Activated CD8-positive, alpha-beta memory T cell treated with anti-CD3 and anti-CD28 coated beads, Interleukin-2, amount 50 U/mL, for 24 hours (primary cell): ENCODE data around the gene SYNPR.

Source experiments
- DNase-seq: peaks from one replicate; pipeline ENCODE4 v3.0.0-alpha.2; 2020; ENCODE audit errors: extremely low read depth

The SYNPR gene

GRCh38 chr3:63384382-63384781 is 106.3 kb downstream of the SYNPR start:
- DNase-seq, result no peak

- DNase-seq, result no peak
Observed at GRCh38 chr3:63385629-63386028, 107.5 kb downstream of the SYNPR start.

GRCh38 chr3:63386568-63386967 is 108.5 kb downstream of the SYNPR start:
- DNase-seq, result no peak

- DNase-seq, result no peak
Observed at GRCh38 chr3:63387568-63387967, 109.5 kb downstream of the SYNPR start.

- DNase-seq, result no peak
Observed at GRCh38 chr3:63390710-63391230, 112.7 kb downstream of the SYNPR start.

GRCh38 chr3:63395960-63396359 is 117.9 kb downstream of the SYNPR start:
- no peak for DNase-seq

GRCh38 chr3:63400246-63400860 is 122.2 kb downstream of the SYNPR start:
- no peak for DNase-seq

- DNase-seq, result no peak
Observed at GRCh38 chr3:63405882-63406281, 127.8 kb downstream of the SYNPR start.

GRCh38 chr3:63413523-63413922 is 135.4 kb downstream of the SYNPR start:
- no peak for DNase-seq

- DNase-seq, result no peak
Observed at GRCh38 chr3:63414607-63415006, 136.5 kb downstream of the SYNPR start.

GRCh38 chr3:63429905-63430304 is 151.8 kb downstream of the SYNPR start:
- DNase-seq, result no peak

GRCh38 chr3:63430875-63431274 is 152.8 kb downstream of the SYNPR start:
- no peak for DNase-seq

GRCh38 chr3:63437858-63438257 is 159.8 kb downstream of the SYNPR start:
- DNase-seq, result no peak

- DNase-seq, result no peak
Observed at GRCh38 chr3:63438826-63439371, 160.8 kb downstream of the SYNPR start.

- DNase-seq, result no peak
Observed at GRCh38 chr3:63441262-63441661, 163.2 kb downstream of the SYNPR start.

GRCh38 chr3:63442918-63443317 is 164.8 kb downstream of the SYNPR start:
- DNase-seq, result no peak

GRCh38 chr3:63450023-63450422 is 171.9 kb downstream of the SYNPR start:
- no peak for DNase-seq

- no peak for DNase-seq
Observed at GRCh38 chr3:63450634-63451363, 172.7 kb downstream of the SYNPR start.

- DNase-seq, result no peak
Observed at GRCh38 chr3:63456901-63457300, 178.8 kb downstream of the SYNPR start.

- no peak for DNase-seq
Observed at GRCh38 chr3:63458405-63458804, 180.3 kb downstream of the SYNPR start.

GRCh38 chr3:63462732-63463131 is 184.6 kb downstream of the SYNPR start:
- DNase-seq, result no peak

- no peak for DNase-seq
Observed at GRCh38 chr3:63467392-63467791, 189.3 kb downstream of the SYNPR start.

GRCh38 chr3:63470745-63471144 is 192.6 kb downstream of the SYNPR start:
- no peak for DNase-seq
